ENCODE measurements around the gene E2F4. TPM values are rescaled to one million over a fixed set of nuclear protein-coding genes. Genes with fewer than 3 reads are reported as not detected.

Gene E2F4
- total and polyA plus RNA-seq, 2 of the 8 experiments (the other 6 are each of a cell fraction or from before 2014, with no cell fraction given), result 79.9 to 157 TPM

DNA sequence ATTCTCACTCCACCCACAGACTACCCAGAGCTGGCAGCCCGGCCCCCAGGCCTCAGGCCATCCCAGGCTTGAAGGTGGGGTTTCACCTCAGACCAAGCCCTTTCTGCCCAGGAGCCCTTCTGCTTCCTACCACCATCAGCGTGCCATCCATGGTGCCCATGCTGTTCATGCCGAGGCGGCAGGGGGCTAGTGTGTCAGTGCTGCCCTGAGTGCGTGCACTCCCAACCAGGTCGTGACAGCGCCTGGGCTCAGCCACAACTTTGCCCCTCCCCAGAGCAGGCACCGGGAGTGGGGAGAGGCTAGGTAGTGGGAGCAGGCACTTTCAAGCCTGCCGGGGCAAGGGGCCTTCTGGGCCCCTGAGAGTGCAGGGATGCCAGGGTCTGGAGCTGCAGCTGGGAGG lies 49.6 kb upstream of the E2F4 start:
- Histone ChIP-seq H3K79me1 (ENCODE audit: low read depth, low read length) (no peaks in the 10 kb centered on the region; the same call in 1 of the 2 replicates), H2BK12ac (ENCODE audit: low read depth, low read length) (no peak overlapping the region), H2AFZ (ENCODE audit: low read length) (no peak overlapping the region), H3K9me3 (ENCODE audit: insufficient read depth in 2 of 2, low read depth in 1 of 2, low read length in 1 of 2) (no peaks in the 10 kb centered on the region), H4K5ac (ENCODE audit: insufficient read length, low read depth, low read length) (no peak overlapping the region), H2BK120ac (replicated peaks; ENCODE audit: low read depth, low read length) (no peak overlapping the region), H4K91ac (replicated peaks; ENCODE audit: insufficient read length, low read length) (no peak overlapping the region), H4K8ac (ENCODE audit: extremely low read depth, insufficient read depth, low read length) (no peak overlapping the region), H3K14ac (ENCODE audit: insufficient read length) (no peak overlapping the region), H2BK15ac (ENCODE audit: low read length) (no peak overlapping the region), H3K56ac (replicated peaks; ENCODE audit: insufficient read length, low read depth, low read length) (no peak overlapping the region), H3K27ac (ENCODE audit: low read depth, low read length) (no peak overlapping the region), H3K9ac (replicated peaks in 1 of 4; ENCODE audit: extremely low read depth in 1 of 4, low read depth in 3 of 4, low read length in 3 of 4) (no peak overlapping the region), H2AK5ac (ENCODE audit: low read depth, low read length) (no peak overlapping the region), H3K4ac (replicated peaks; ENCODE audit: insufficient read length, low read depth, low read length) (no peak overlapping the region), H3K4me3 (ENCODE audit: extremely low read depth in 1 of 4, insufficient read depth in 2 of 4, low read depth in 3 of 4, low read length in 4 of 4) (no peak overlapping the region), H3K18ac (ENCODE audit: extremely low read depth, low read length) (no peak overlapping the region), H2BK5ac (ENCODE audit: low read depth, low read length) (no peak overlapping the region), H4K20me1 (replicated peaks in 1 of 2; ENCODE audit: control insufficient read depth in 1 of 2, insufficient read depth in 2 of 2, low read length in 2 of 2) (peaks cover under 1 to 6% of the 10 kb centered on the region in 2 experiments), H2BK20ac (ENCODE audit: low read length) (no peak overlapping the region), H3K4me1 (replicated peaks in 1 of 4; ENCODE audit: control insufficient read depth in 3 of 4, insufficient read depth in 4 of 4, low read length in 3 of 4) (no peaks in the 10 kb centered on the region), H3K36me3 (ENCODE audit: control insufficient read depth in 2 of 4, insufficient read depth in 4 of 4, low read length in 3 of 4) (peaks cover 20 to 45% (median 43%) of the 10 kb centered on the region in 4 experiments; a peak in 7 of 8 replicates), H3K4me2 (ENCODE audit: insufficient read depth in 1 of 2, low read depth in 2 of 2, low read length in 2 of 2) (no peak overlapping the region), H3K79me2 (ENCODE audit: control insufficient read depth in 1 of 2, insufficient read depth in 2 of 2, low read length in 2 of 2) (no peaks in the 10 kb centered on the region), H3K27me3 (replicated peaks in 1 of 4; ENCODE audit: control insufficient read depth in 3 of 4, extremely low read depth in 1 of 4, insufficient read depth in 3 of 4, low read length in 3 of 4) (no peaks in the 10 kb centered on the region), H3K23ac (ENCODE audit: insufficient read length) (no peak overlapping the region), H3K23me2 (ENCODE audit: low read depth, low read length) (no peaks in the 10 kb centered on the region)
- ChIA-PET POLR2A (ENCODE audit: partially characterized antibody) (interaction anchor here (1.0 kb wide), 1 partner anchor 11 kb away, joined by 3 read pairs; no protein-coding TSS in a partner anchor), CTCF (ENCODE audit: partially characterized antibody) (interaction anchor here (0.9 to 5.3 kb wide), 9 partner anchors 9 to 198 kb away, joined by 3 to 26 read pairs (median 10); partner anchors contain the start of genes B3GNT9 and NOL3)
- DNase-seq (ENCODE audit: low read depth in 1 of 2, low spot score in 2 of 2) (no peak), FAIRE-seq (no peak)
- WGBS, 2 experiments (ENCODE audit: extremely low coverage in 1 of 2, insufficient coverage in 1 of 2, insufficient read length in 1 of 2, insufficient replicate concordance in 2 of 2, low coverage in 1 of 2, low lambda C conversion rate in 2 of 2, missing lambda C conversion rate in 1 of 2), result 96% methylated on average over 7 of the region's 9 CpGs; no CpG with 5 or more reads in 1 of the 2 experiments
- TF ChIP-seq JUND (IDR thresholded peaks at IDR 0.05; ENCODE audit: low read length), result no peak
- no peak for TF ChIP-seq POLR2A (IDR thresholded peaks at IDR 0.05; ENCODE audit: control extremely low read depth in 1 of 2, low read depth in 2 of 2, low read length in 2 of 2)
- TF ChIP-seq TEAD4 (IDR thresholded peaks at IDR 0.05; ENCODE audit: low read depth, low read length), result no peak
- TF ChIP-seq HDAC2 (IDR thresholded peaks at IDR 0.05; ENCODE audit: borderline replicate concordance in 1 of 2, low read depth in 2 of 2, low read length in 2 of 2), result no peak
- TF ChIP-seq GTF2F1 (IDR thresholded peaks at IDR 0.05; ENCODE audit: borderline replicate concordance, low read depth, low read length), result no peak
- TF ChIP-seq PHF8 (conservative IDR thresholded peaks at IDR 0.05; ENCODE audit: low read depth, low read length), result no peak
- TF ChIP-seq BCL11A (IDR thresholded peaks at IDR 0.05; ENCODE audit: low read depth in 2 of 2, low read length in 2 of 2), result no peak
